GM21367 (cell line): ENCODE data around the gene SPINK4.
A peak's percentile ranks its signal among the peaks of the same experiment; 100 is the strongest.

Experiments
- ATAC-seq: cut with Tn5 transposase; IDR thresholded peaks from one replicate; pipeline ENCODE4 v1.9.1; 2021; ENCODE audit not compliant: unreplicated experiment

Gene SPINK4

GRCh38 chr9:33239921-33240320 lies at the start of gene SPINK4:
TSS of gene SPINK4 (plus strand) at chr9:33240167. CDS start at chr9:33240209, 42 bp downstream.
- ATAC-seq: no peak

- ATAC-seq: no peak
Observed at GRCh38 chr9:33192493-33193255, 47.3 kb upstream of the SPINK4 start.

- ATAC-seq: no peak
Observed at GRCh38 chr9:33193818-33194217, 46.1 kb upstream of the SPINK4 start.

- no peak for ATAC-seq
Observed at GRCh38 chr9:33196736-33197135, 43.2 kb upstream of the SPINK4 start.

GRCh38 chr9:33197279-33198152 lies 42.5 kb upstream of the SPINK4 start:
- no peak for ATAC-seq

GRCh38 chr9:33198165-33198564 lies 41.8 kb upstream of the SPINK4 start:
- no peak for ATAC-seq

GRCh38 chr9:33202018-33202417 lies 37.9 kb upstream of the SPINK4 start:
- ATAC-seq: peak; percentile 57

- peak; percentile 99 for ATAC-seq
Observed at GRCh38 chr9:33202552-33203201, 37.3 kb upstream of the SPINK4 start.

- no peak for ATAC-seq
Observed at GRCh38 chr9:33209394-33209793, 30.6 kb upstream of the SPINK4 start.

GRCh38 chr9:33210006-33210715 lies 29.8 kb upstream of the SPINK4 start:
- ATAC-seq: no peak

GRCh38 chr9:33211695-33212393 lies 28.1 kb upstream of the SPINK4 start:
- ATAC-seq: no peak

GRCh38 chr9:33220681-33221567 lies 19.0 kb upstream of the SPINK4 start:
- no peak for ATAC-seq

GRCh38 chr9:33221568-33221884 lies 18.4 kb upstream of the SPINK4 start:
- no peak for ATAC-seq

- no peak for ATAC-seq
Observed at GRCh38 chr9:33222031-33222430, 17.9 kb upstream of the SPINK4 start.

- ATAC-seq: no peak
Observed at GRCh38 chr9:33223696-33224095, 16.3 kb upstream of the SPINK4 start.

- no peak for ATAC-seq
Observed at GRCh38 chr9:33225319-33226147, 14.4 kb upstream of the SPINK4 start.

GRCh38 chr9:33227008-33227398 lies 13.0 kb upstream of the SPINK4 start:
- ATAC-seq: peak; percentile 55

- ATAC-seq: no peak
Observed at GRCh38 chr9:33227741-33228140, 12.2 kb upstream of the SPINK4 start.

- no peak for ATAC-seq
Observed at GRCh38 chr9:33228606-33229005, 11.4 kb upstream of the SPINK4 start.
